Activated T-helper 1 cell treated with anti-CD3 and anti-CD28 coated beads, Interleukin-12 subunit alpha, Interleukin-12 subunit beta, Interleukin-2, Interleukin-4 antibody, amounts not matched to agents 30 ng/mL and 10 ng/mL and 1 ng/mL, durations not matched to agents 14 hours and 24 hours and 36 hours (primary cell): ENCODE measurements around the gene AGA. TPM values are rescaled to one million over a fixed set of nuclear protein-coding genes. Genes with fewer than 3 reads are reported as not detected.
A peak's percentile ranks its signal among the peaks of the same experiment; 100 is the strongest.

Experiments used
- DNase-seq: peaks from one replicate; pipeline ENCODE4 v3.0.0; 2021; ENCODE audit warnings: low spot score
- H3K27ac Mint-ChIP-seq: one replicate; pipeline ENCODE4 v1.8.0; 2021; ENCODE audit warnings: mild to moderate bottlenecking, mixed read lengths
- H3K27me3 Mint-ChIP-seq: one replicate; pipeline ENCODE4 v1.8.0; 2022; ENCODE audit warnings: mild to moderate bottlenecking, moderate library complexity, mixed read lengths; ENCODE audit not compliant: insufficient read depth
- H3K36me3 Mint-ChIP-seq: one replicate; pipeline ENCODE4 v1.8.0; 2021; ENCODE audit warnings: low read depth, mixed read lengths
- H3K4me1 Mint-ChIP-seq: one replicate; pipeline ENCODE4 v1.8.0; 2021; ENCODE audit warnings: low read depth, mixed read lengths
- H3K4me3 Mint-ChIP-seq: one replicate; pipeline ENCODE4 v1.8.0; 2021; ENCODE audit warnings: mild to moderate bottlenecking, moderate library complexity, mixed read lengths
- H3K9me3 Mint-ChIP-seq: one replicate; pipeline ENCODE4 v1.8.0; 2021; ENCODE audit warnings: mixed read lengths
- intact Hi-C: fragments of 100-400 bp; cut with micrococcal nuclease; formaldehyde crosslinking; loops from one replicate; pipeline ENCODE4 v1.15.1; 2024
- total RNA-seq: library from RNA; stranded (reverse); gene quantifications from 2 replicates; pipeline ENCODE4 v1.2.3, GENCODE V29; 2022

The AGA gene
- 16.0 and 16.3 TPM in 2 replicates for total RNA-seq

- intact Hi-C loops, result loop anchor here (1.0 to 10.0 kb wide), 8 partner anchors 24 to 1123 kb away; partner anchors contain the start of genes NEIL3 and SPCS3
- Mint-ChIP-seq H3K27ac (peak within 1 kb of the TSS; percentile 95), H3K4me1 (peaks cover 31% of the 10 kb centered on the region), H3K36me3 (peaks cover 16% of the 10 kb centered on the region), H3K4me3 (peak within 1 kb of the TSS; percentile 90), H3K9me3 (no peaks in the 10 kb centered on the region), H3K27me3 (no peaks in the 10 kb centered on the region)
- DNase-seq, result peak; percentile 94
These were observed at the start of gene AGA for GRCh38 chr4:177441803-177442622. TSS of gene AGA (minus strand) at chr4:177442437. CDS start at chr4:177442375, 62 bp downstream.

DNA sequence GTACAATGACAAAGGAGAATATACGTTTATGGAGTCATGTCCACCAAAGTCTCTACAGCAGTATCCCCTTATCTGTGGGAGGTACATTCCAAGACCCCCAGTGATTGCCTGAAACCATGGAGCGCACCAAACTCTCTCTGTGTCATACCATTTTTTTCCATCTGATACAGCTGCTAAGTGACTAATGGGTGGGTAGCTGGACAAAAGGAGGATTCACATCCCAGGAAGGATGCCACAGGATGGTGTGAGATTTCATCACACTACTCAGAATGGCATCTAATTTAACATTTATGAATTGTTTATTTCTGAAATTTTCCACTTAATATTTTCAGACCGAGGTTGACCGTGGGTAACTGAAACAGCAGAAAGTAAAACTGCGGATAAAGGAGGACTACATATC is 49.8 kb upstream of the AGA start:
- Mint-ChIP-seq H3K27me3 (peaks cover 2% of the 10 kb centered on the region), H3K36me3 (no peaks in the 10 kb centered on the region), H3K4me3 (no peak overlapping the region), H3K27ac (no peak overlapping the region), H3K9me3 (no peaks in the 10 kb centered on the region), H3K4me1 (no peaks in the 10 kb centered on the region)
- DNase-seq, result no peak
- intact Hi-C loops, result no loop called here

- no peaks in the 10 kb centered on the region for H3K9me3 Mint-ChIP-seq
- peaks cover 2% of the 10 kb centered on the region for H3K27me3 Mint-ChIP-seq
- H3K36me3 Mint-ChIP-seq, result no peaks in the 10 kb centered on the region
- H3K4me1 Mint-ChIP-seq, result no peaks in the 10 kb centered on the region
- DNase-seq, result no peak
- intact Hi-C loops, result no loop called here
- H3K4me3 Mint-ChIP-seq, result no peak overlapping the region
- no peak overlapping the region for H3K27ac Mint-ChIP-seq
These were observed 48.5 kb upstream of the AGA start for GRCh38 chr4:177490769-177491168.

- no peak for DNase-seq
- Mint-ChIP-seq H3K4me1 (peaks cover under 1% of the 10 kb centered on the region), H3K36me3 (no peaks in the 10 kb centered on the region), H3K27ac (no peak overlapping the region), H3K4me3 (no peak overlapping the region), H3K9me3 (no peaks in the 10 kb centered on the region), H3K27me3 (peaks cover 2% of the 10 kb centered on the region)
- intact Hi-C loops, result no loop called here
These were observed 47.4 kb upstream of the AGA start for GRCh38 chr4:177489471-177490246.

DNA sequence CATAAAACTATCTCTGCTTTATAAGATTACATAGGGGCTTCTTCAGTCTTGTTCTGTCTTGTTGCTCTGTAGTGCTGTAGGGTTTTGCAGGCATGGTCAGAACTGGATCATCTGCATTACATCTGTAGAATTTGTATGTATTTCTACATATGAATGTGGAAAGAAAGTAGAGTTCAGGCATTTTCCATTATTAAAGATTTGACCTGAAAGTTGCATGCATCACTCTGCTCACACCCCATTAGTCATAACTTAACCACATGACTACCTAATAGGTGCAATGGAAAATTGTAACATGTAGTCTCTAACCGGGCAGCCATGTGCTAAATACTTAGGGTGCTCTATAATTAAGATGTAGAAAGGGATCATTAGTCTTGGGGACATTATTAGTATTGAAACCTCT is 45.7 kb upstream of the AGA start:
- Mint-ChIP-seq H3K9me3 (no peaks in the 10 kb centered on the region), H3K36me3 (no peaks in the 10 kb centered on the region)
- no peak for DNase-seq

DNA sequence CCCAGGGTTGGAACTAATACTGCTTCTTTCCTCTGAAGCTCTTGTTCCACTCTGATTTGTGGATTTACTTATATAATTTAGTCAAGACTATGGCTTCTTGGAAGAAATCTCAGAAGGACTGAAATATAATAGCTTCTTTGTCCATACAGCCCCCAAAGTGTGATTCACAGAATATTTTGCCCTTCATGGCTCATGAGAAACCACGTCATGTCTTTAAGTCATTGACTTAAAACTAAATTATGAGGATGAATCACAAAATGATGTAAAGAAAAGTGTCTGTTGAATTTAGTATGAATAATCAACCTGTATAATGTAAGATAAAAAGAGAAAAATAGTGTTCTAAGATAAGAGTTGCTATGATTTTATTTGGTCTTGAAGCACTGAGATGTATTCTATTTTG is 43.3 kb upstream of the AGA start:
- H3K4me3 Mint-ChIP-seq, result no peak overlapping the region
- no peak overlapping the region for H3K27ac Mint-ChIP-seq
- H3K4me1 Mint-ChIP-seq, result peaks cover 20% of the 10 kb centered on the region
- no peak for DNase-seq
- H3K27me3 Mint-ChIP-seq, result no peaks in the 10 kb centered on the region
- no peaks in the 10 kb centered on the region for H3K9me3 Mint-ChIP-seq
- intact Hi-C loops, result no loop called here
- H3K36me3 Mint-ChIP-seq, result no peaks in the 10 kb centered on the region

More for the DNA sequence above, 45.7 kb upstream of the AGA start:
- intact Hi-C loops, result no loop called here
- peaks cover 16% of the 10 kb centered on the region for H3K4me1 Mint-ChIP-seq
- H3K27ac Mint-ChIP-seq, result no peak overlapping the region
- H3K27me3 Mint-ChIP-seq, result peaks cover 2% of the 10 kb centered on the region
- H3K4me3 Mint-ChIP-seq, result no peak overlapping the region

- Mint-ChIP-seq H3K36me3 (no peaks in the 10 kb centered on the region), H3K27me3 (no peaks in the 10 kb centered on the region), H3K9me3 (no peaks in the 10 kb centered on the region), H3K27ac (no peak overlapping the region), H3K4me1 (peaks cover 20% of the 10 kb centered on the region), H3K4me3 (no peak overlapping the region)
- intact Hi-C loops, result no loop called here
- no peak for DNase-seq
These were observed 42.4 kb upstream of the AGA start for GRCh38 chr4:177484613-177485021.

DNA sequence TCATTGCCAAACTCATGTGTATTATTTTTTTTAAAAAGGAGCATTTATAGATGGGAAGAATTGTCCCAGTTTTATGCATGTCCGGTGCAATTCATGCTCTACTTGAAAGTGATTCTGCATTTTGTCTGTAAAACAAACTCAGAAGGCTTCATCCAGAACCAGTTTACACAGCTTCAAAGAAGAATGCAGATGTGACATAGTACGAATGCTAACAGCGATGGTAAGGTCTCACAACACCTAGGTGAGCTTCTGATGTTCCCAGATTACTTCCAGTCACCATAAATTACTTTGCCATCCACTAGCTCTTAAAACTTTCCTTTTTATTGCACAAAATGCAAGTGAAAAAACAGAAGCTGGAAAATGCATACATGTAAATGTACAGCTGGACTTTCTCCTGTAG is 41.5 kb upstream of the AGA start:
- DNase-seq, result no peak
- no peaks in the 10 kb centered on the region for H3K9me3 Mint-ChIP-seq
- H3K27me3 Mint-ChIP-seq, result no peaks in the 10 kb centered on the region
- no peaks in the 10 kb centered on the region for H3K36me3 Mint-ChIP-seq
- peaks cover 20% of the 10 kb centered on the region for H3K4me1 Mint-ChIP-seq
- no peak overlapping the region for H3K27ac Mint-ChIP-seq
- no peak overlapping the region for H3K4me3 Mint-ChIP-seq
- intact Hi-C loops, result no loop called here

GRCh38 chr4:177483271-177483670 is 41.0 kb upstream of the AGA start:
- Mint-ChIP-seq H3K27me3 (no peaks in the 10 kb centered on the region), H3K27ac (no peak overlapping the region), H3K36me3 (no peaks in the 10 kb centered on the region), H3K4me1 (peaks cover 20% of the 10 kb centered on the region), H3K4me3 (no peak overlapping the region), H3K9me3 (no peaks in the 10 kb centered on the region)
- intact Hi-C loops, result no loop called here
- no peak for DNase-seq

DNA sequence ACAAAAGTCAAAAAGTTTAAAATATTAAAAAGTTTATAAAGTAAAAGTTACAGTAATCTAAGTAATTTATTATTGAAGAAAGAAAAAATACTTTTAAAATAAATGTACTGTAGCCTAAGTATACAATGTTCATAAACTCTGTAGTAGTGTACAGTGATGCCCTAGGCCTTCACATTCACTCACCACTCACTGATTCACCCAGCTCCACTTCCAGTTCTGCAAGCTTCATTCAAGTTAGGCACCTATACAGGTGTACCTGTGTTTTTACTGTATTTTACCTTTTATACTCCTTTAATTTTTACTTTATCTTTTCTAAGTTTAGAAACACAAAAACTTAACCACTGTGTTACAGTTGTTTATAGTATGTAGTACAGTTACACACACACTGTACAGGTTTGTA is 40.1 kb upstream of the AGA start:
- Mint-ChIP-seq H3K36me3 (no peaks in the 10 kb centered on the region), H3K9me3 (no peaks in the 10 kb centered on the region), H3K27ac (no peak overlapping the region), H3K4me1 (peaks cover 20% of the 10 kb centered on the region), H3K27me3 (no peaks in the 10 kb centered on the region), H3K4me3 (no peak overlapping the region)
- intact Hi-C loops, result no loop called here
- DNase-seq, result no peak

GRCh38 chr4:177480795-177481194 is 38.6 kb upstream of the AGA start:
- Mint-ChIP-seq H3K4me3 (no peak overlapping the region), H3K4me1 (peaks cover 20% of the 10 kb centered on the region), H3K36me3 (no peaks in the 10 kb centered on the region), H3K9me3 (no peaks in the 10 kb centered on the region), H3K27ac (no peak overlapping the region), H3K27me3 (no peaks in the 10 kb centered on the region)
- DNase-seq, result no peak
- intact Hi-C loops, result no loop called here

GRCh38 chr4:177479063-177479462 is 36.8 kb upstream of the AGA start:
- Mint-ChIP-seq H3K4me1 (peaks cover 14% of the 10 kb centered on the region), H3K27me3 (no peaks in the 10 kb centered on the region), H3K27ac (no peak overlapping the region), H3K9me3 (no peaks in the 10 kb centered on the region), H3K36me3 (no peaks in the 10 kb centered on the region), H3K4me3 (no peak overlapping the region)
- intact Hi-C loops, result no loop called here
- no peak for DNase-seq

DNA sequence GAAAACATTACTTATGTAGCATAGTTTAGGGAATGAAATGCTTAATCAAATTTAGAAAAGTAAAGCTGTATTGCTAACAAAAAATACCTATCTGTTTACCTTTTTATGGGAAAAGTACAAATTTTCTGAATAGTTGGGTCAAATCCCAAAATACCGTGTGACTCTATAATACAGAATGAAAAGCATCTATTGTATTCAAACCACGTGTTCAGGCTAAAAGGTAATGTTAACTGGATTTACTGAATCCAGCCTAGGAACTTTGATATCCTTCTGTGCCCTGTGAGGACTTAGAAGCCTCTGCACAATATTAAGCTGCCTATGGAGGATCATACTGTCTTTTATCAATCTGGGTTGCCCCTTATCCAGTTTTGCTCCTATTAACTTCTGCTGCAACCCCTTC is 36.3 kb upstream of the AGA start:
- H3K4me3 Mint-ChIP-seq, result no peak overlapping the region
- intact Hi-C loops, result no loop called here
- no peaks in the 10 kb centered on the region for H3K36me3 Mint-ChIP-seq
- H3K27ac Mint-ChIP-seq, result no peak overlapping the region
- DNase-seq, result no peak
- peaks cover 9% of the 10 kb centered on the region for H3K4me1 Mint-ChIP-seq
- H3K9me3 Mint-ChIP-seq, result no peaks in the 10 kb centered on the region
- no peaks in the 10 kb centered on the region for H3K27me3 Mint-ChIP-seq
